ENCODE data around the gene HSD17B11.

DNA sequence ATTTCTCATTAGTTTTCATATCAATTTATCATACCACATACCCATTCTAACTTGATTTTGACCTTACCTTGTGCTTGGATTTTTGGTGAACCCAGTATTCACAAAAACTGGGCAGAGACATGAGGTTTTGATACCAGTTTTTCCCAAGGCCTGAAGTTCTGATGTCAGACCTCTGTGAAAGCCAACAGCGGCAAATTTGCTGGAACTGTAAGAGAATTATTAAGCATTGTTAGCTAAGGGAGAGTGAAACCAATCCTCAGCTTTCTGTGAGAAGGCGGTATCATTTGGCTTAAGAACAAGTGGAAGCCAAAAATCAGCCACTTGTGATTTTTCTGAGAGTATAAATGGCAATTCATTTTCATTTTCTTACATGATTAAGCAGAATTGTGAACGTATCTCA lies 77.2 kb downstream of the HSD17B11 start:
- TF ChIP-seq RFX5 (IDR thresholded peaks at IDR 0.05): no peak
- no peak for TF ChIP-seq POLR2AphosphoS2 (conservative IDR thresholded peaks at IDR 0.05; ENCODE audit: low read length)
- TF ChIP-seq, protein P1, sequence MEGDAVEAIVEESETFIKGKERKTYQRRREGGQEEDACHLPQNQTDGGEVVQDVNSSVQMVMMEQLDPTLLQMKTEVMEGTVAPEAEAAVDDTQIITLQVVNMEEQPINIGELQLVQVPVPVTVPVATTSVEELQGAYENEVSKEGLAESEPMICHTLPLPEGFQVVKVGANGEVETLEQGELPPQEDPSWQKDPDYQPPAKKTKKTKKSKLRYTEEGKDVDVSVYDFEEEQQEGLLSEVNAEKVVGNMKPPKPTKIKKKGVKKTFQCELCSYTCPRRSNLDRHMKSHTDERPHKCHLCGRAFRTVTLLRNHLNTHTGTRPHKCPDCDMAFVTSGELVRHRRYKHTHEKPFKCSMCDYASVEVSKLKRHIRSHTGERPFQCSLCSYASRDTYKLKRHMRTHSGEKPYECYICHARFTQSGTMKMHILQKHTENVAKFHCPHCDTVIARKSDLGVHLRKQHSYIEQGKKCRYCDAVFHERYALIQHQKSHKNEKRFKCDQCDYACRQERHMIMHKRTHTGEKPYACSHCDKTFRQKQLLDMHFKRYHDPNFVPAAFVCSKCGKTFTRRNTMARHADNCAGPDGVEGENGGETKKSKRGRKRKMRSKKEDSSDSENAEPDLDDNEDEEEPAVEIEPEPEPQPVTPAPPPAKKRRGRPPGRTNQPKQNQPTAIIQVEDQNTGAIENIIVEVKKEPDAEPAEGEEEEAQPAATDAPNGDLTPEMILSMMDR (IDR thresholded peaks at IDR 0.05): no peak
- TF ChIP-seq POLR2A (IDR thresholded peaks at IDR 0.05; ENCODE audit: low read length): no peak
- TF ChIP-seq HOXA7 (CRISPR knock-in tag; IDR thresholded peaks at IDR 0.05): no peak
